AG10803 (cell line): ENCODE data around the gene CANT1.

Source experiments
- DNase-seq: peaks from one replicate; pipeline ENCODE4 v3.0.0; 2010; ENCODE audit warnings: low read depth
- H3K4me3 ChIP-seq: 2 replicates; pipeline ENCODE4 v1.5.1; 2011; ENCODE audit warnings: mild to moderate bottlenecking, low read length, control low read depth
- CTCF ChIP-seq: conservative IDR thresholded peaks from 2 replicates; pipeline ENCODE4 v1.5.1; 2011; ENCODE audit warnings: mild to moderate bottlenecking, low read length, control low read depth, inconsistent platforms

Gene CANT1

GRCh38 chr17:79012563-79013134 lies 3.1 kb upstream of the CANT1 start:
- TF ChIP-seq CTCF, result no peak
- DNase-seq, result no peak
- no peak overlapping the region for H3K4me3 ChIP-seq

- peak; percentile 43 for DNase-seq
These were observed 2.0 kb upstream of the CANT1 start for GRCh38 chr17:79011451-79012147.

GRCh38 chr17:79010304-79010646 lies 711 bp upstream of the CANT1 start:
- no peak for TF ChIP-seq CTCF
- H3K4me3 ChIP-seq, result peak overlapping the region; percentile 76
- DNase-seq, result no peak

More at GRCh38 chr17:79011451-79012147, 2.0 kb upstream of the CANT1 start:
- no peak for TF ChIP-seq CTCF
- H3K4me3 ChIP-seq, result no peak overlapping the region

GRCh38 chr17:79008666-79009387 lies 737 bp downstream of the CANT1 start:
- TF ChIP-seq CTCF, result no peak
- peak overlapping the region; percentile 98 for H3K4me3 ChIP-seq
- no peak for DNase-seq

- H3K4me3 ChIP-seq, result peak overlapping the region; percentile 98
- DNase-seq, result no peak
- no peak for TF ChIP-seq CTCF
These were observed 1.8 kb downstream of the CANT1 start for GRCh38 chr17:79007504-79008381.

- TF ChIP-seq CTCF, result no peak
- no peak for DNase-seq
- no peak overlapping the region for H3K4me3 ChIP-seq
These were observed 2.6 kb downstream of the CANT1 start for GRCh38 chr17:79006794-79007503.
